ENCODE data around the gene ZNF609. TPM values are rescaled to one million over a fixed set of nuclear protein-coding genes. Genes with fewer than 3 reads are reported as not detected.

Gene ZNF609
- total and polyA plus RNA-seq, 2 of the 13 experiments (the other 11 are each of a cell fraction or from before 2014, with no cell fraction given), result 8.9 to 9.9 TPM

- TF ChIP-seq FOXA1 (IDR thresholded peaks at IDR 0.05), result no peak
- TF ChIP-seq FOXA1 (CRISPR knock-in tag; IDR thresholded peaks at IDR 0.05), result peak; percentile 57
- TF ChIP-seq SOX6 (IDR thresholded peaks at IDR 0.05), result no peak
- peak; percentile 54 for TF ChIP-seq SOX6 (CRISPR knock-in tag; IDR thresholded peaks at IDR 0.05)
- no peak for TF ChIP-seq CENPBD1 (CRISPR knock-in tag; IDR thresholded peaks at IDR 0.05; ENCODE audit: borderline replicate concordance, low read depth)
- TF ChIP-seq ZNF552 (CRISPR knock-in tag; IDR thresholded peaks at IDR 0.05; ENCODE audit: borderline replicate concordance), result peak; percentile 62; the same call in 1 of the 2 replicates
- TF ChIP-seq ZNF501 (CRISPR knock-in tag; IDR thresholded peaks at IDR 0.05), result peak; percentile 56; the same call in 1 of the 2 replicates
- peak; percentile 68 for TF ChIP-seq MED8 (CRISPR knock-in tag; IDR thresholded peaks at IDR 0.05; ENCODE audit: insufficient replicate concordance)
- TF ChIP-seq ASH2L (IDR thresholded peaks at IDR 0.05; ENCODE audit: insufficient read length, low read depth, low read length), result peak; percentile 58
- TF ChIP-seq MAX (IDR thresholded peaks at IDR 0.05), result peak; percentile 61
- no peak for TF ChIP-seq PRDM4 (CRISPR knock-in tag; IDR thresholded peaks at IDR 0.05; ENCODE audit: borderline replicate concordance)
- TF ChIP-seq CHD4 (IDR thresholded peaks at IDR 0.05; ENCODE audit: borderline replicate concordance, low read length), result no peak
- TF ChIP-seq SCMH1 (CRISPR knock-in tag; IDR thresholded peaks at IDR 0.05; ENCODE audit: borderline replicate concordance), result no peak
- TF ChIP-seq NONO (IDR thresholded peaks at IDR 0.05), result no peak
- peak; percentile 92 for TF ChIP-seq NONO (CRISPR knock-in tag; conservative IDR thresholded peaks at IDR 0.05)
- TF ChIP-seq ZBTB2 (CRISPR knock-in tag; IDR thresholded peaks at IDR 0.05; ENCODE audit: low read depth), result peak; percentile 89
- TF ChIP-seq ZNF280D (CRISPR knock-in tag; IDR thresholded peaks at IDR 0.05), result peak; percentile 55; the same call in 1 of the 2 replicates
These were observed at the start of gene ZNF609 (continued) for GRCh38 chr15:64460206-64460723.
